ENCODE measurements around the gene MEMO1. TPM values are rescaled to one million over a fixed set of nuclear protein-coding genes. Genes with fewer than 3 reads are reported as not detected.
"Not testable (repeated sequence)": the region's sequence is repeated elsewhere in the genome, so short reads cannot be mapped to it uniquely, and the experiment has no call there.

Gene MEMO1
- total and polyA plus RNA-seq, 12 donors, result 22.7 to 64.3 (median 42.3) TPM

DNA sequence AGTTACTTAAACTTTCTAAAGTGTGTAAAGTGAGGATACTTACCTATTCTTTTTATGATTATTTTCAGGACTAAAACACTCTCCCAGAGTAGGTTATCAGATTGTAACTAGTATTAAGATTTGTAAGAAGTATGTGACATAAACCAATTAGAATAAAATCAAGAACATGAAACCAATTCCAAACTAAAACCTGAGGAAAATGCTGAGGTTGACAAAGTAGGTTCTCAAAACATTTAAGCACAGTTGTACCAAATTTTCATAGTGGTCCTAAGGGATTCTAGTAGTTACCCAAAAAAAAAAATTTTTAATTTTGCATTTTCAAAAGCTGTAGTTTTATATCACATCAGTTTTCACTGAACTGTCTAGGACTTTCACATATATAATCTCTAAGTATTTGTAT is 157.3 kb downstream of the MEMO1 start:
- Histone ChIP-seq H3K4me3 (no peak overlapping the region), H3K27me3 (no peaks in the 10 kb centered on the region), H3K4me1 (replicated peaks in 1 of 2) (no peaks in the 10 kb centered on the region), H3K36me3 (replicated peaks in 1 of 2) (no peaks in the 10 kb centered on the region), H3K9me3 (replicated peaks in 1 of 3) (no peaks in the 10 kb centered on the region), H3K27ac (no peak overlapping the region)
- intact Hi-C loops (cut with DNase I), result no loop called here
- TF ChIP-seq POLR2A (IDR thresholded peaks at IDR 0.05) (no peak), CTCF (IDR thresholded peaks at IDR 0.05) (no peak)
- DNase-seq, result no peak

DNA sequence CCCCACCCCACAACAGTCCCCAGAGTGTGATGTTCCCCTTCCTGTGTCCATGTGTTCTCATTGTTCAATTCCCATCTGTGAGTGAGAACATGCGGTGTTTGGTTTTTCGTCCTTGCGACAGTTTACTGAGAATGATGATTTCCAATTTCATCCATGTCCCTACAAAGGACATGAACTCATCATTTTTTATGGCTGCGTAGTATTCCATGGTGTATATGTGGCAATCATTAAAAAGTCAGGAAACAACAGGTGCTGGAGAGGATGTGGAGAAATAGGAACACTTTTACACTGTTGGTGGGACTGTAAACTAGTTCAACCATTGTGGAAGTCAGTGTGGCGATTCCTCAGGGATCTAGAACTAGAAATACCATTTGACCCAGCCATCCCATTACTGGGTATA is 168.7 kb downstream of the MEMO1 start:
- H3K27ac ChIP-seq; H3K4me1 ChIP-seq (replicated peaks in 1 of 2); DNase-seq; H3K9me3 ChIP-seq (replicated peaks in 1 of 3); H3K27me3 ChIP-seq; H3K36me3 ChIP-seq (replicated peaks in 1 of 2); H3K4me3 ChIP-seq; intact Hi-C loops (cut with DNase I): not testable (repeated sequence)
- 92 to 100% (median 96%) methylated on average over 4 of the region's 5 CpGs for WGBS, 4 donors

DNA sequence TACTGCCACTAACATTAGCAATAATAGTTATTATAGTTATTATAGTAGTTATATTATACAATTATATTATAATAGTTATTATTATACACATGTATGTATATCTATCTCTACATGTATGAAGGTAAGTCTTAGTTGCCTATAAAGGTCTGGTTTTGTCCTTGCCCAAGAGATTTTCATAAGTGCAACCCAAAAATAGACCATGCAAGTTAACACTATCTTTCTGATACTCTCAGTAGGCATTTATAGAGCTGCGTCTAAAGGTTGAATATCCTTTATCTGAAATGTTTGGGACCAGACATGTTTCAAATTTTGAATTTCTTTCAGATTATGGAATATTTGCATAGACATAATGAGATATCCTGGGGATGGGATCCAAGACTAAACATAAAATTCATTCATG is 175.4 kb downstream of the MEMO1 start:
- TF ChIP-seq POLR2A (IDR thresholded peaks at IDR 0.05), result no peak
- TF ChIP-seq CTCF (IDR thresholded peaks at IDR 0.05), result no peak

DNA sequence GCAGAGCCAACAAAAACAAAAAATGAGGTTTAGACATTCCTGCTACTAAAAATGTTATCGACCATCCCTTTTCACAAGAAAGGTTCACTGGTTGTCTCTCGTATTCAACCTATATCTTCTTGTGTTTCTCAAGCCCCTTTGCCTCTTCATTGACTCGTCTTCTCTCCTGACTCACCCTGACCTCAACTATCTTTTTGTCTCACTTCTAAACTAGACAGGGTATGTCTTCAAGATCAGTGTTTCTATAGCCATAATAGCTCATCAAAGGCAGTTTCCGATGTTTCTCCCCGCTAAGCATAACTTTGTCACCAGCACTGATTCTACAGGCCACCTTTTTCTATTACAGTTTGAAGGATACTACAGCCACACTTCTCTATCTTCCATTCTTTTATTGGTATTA is 178.4 kb downstream of the MEMO1 start:
- no peak overlapping the region for H3K4me3 ChIP-seq
- H3K27me3 ChIP-seq, result no peaks in the 10 kb centered on the region
- DNase-seq, result no peak
- no peaks in the 10 kb centered on the region for H3K9me3 ChIP-seq (replicated peaks in 1 of 3)
- WGBS, 4 donors, result 88 to 94% (median 91%) methylated on average over 5 of the region's 5 CpGs
- H3K36me3 ChIP-seq (replicated peaks in 1 of 2), result no peaks in the 10 kb centered on the region
- H3K4me1 ChIP-seq (replicated peaks in 1 of 2), result no peaks in the 10 kb centered on the region
- no peak for TF ChIP-seq CTCF (IDR thresholded peaks at IDR 0.05)
- no peak for TF ChIP-seq POLR2A (IDR thresholded peaks at IDR 0.05)
- H3K27ac ChIP-seq, result no peak overlapping the region
- intact Hi-C loops (cut with DNase I), result no loop called here

More for the DNA sequence above, 175.4 kb downstream of the MEMO1 start:
- no peaks in the 10 kb centered on the region for H3K36me3 ChIP-seq (replicated peaks in 1 of 2)
- intact Hi-C loops (cut with DNase I), result no loop called here
- H3K4me1 ChIP-seq (replicated peaks in 1 of 2), result no peaks in the 10 kb centered on the region
- no peak overlapping the region for H3K27ac ChIP-seq
- no peaks in the 10 kb centered on the region for H3K27me3 ChIP-seq
- 84 to 89% (median 86%) methylated on average over 1 of the region's 1 CpG for WGBS, 4 donors
- no peak for DNase-seq
- H3K9me3 ChIP-seq (replicated peaks in 1 of 3), result no peaks in the 10 kb centered on the region
- no peak overlapping the region for H3K4me3 ChIP-seq

- Histone ChIP-seq H3K4me1 (replicated peaks in 1 of 2) (no peaks in the 10 kb centered on the region), H3K27me3 (no peaks in the 10 kb centered on the region), H3K36me3 (replicated peaks in 1 of 2) (no peaks in the 10 kb centered on the region), H3K9me3 (replicated peaks in 1 of 3) (no peaks in the 10 kb centered on the region), H3K27ac (no peak overlapping the region), H3K4me3 (no peak overlapping the region)
- WGBS, 4 donors, result 83 to 87% (median 85%) methylated on average over 2 of the region's 2 CpGs
- TF ChIP-seq POLR2A (IDR thresholded peaks at IDR 0.05), result no peak
- TF ChIP-seq CTCF (IDR thresholded peaks at IDR 0.05), result no peak
- no peak for DNase-seq
- intact Hi-C loops (cut with DNase I), result no loop called here
These were observed 179.2 kb downstream of the MEMO1 start for GRCh38 chr2:31831585-31831984.
